Measurements from ENCODE around the gene FADS6. TPM values are rescaled to one million over a fixed set of nuclear protein-coding genes. Genes with fewer than 3 reads are reported as not detected.
"Not testable (repeated sequence)": the region's sequence is repeated elsewhere in the genome, so short reads cannot be mapped to it uniquely, and the experiment has no call there.

Gene FADS6
- polyA plus RNA-seq, 3 donors: 0.25 to 0.67 (median 0.29) TPM

- DNase-seq (ENCODE audit: extremely low read depth in 1 of 11, low read depth in 9 of 11, low spot score in 4 of 11): peak; percentile 99 to 100 (median 100)
These were observed 20.2 kb downstream of the FADS6 start for GRCh38 chr17:74873037-74873873.

GRCh38 chr17:74872313-74873036 is 21.0 kb downstream of the FADS6 start, which contains the start of gene FDXR:
Gene FDXR (minus strand): TSS chr17:74872994. CDS start chr17:74872944, 50 bp downstream.
- no peak for DNase-seq (ENCODE audit: extremely low read depth in 1 of 11, low read depth in 9 of 11, low spot score in 4 of 11)

- DNase-seq (ENCODE audit: extremely low read depth in 1 of 11, low read depth in 9 of 11, low spot score in 4 of 11): no peak
These were observed 21.9 kb downstream of the FADS6 start for GRCh38 chr17:74871356-74872076.

DNA sequence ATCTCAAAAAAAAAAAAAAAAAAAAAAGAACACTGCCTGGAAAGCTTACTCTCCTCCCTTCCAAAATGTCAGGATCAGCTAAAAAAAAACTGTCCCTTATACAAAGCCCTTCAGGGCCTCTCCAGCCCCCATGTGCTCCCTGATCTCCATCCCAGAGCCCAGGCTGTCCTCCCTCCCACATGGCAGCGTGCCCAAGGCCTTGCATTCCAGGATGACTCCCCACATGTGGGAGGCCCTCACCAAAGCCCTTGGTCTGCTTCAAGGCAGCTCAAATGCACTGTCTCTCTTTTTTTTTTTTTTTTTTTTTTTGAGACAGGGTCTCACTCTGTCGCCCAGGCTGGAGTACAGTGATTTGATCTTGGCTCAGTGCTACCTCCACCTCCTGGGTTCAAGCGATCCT is 22.9 kb downstream of the FADS6 start:
- DNase-seq (ENCODE audit: extremely low read depth in 1 of 11, low read depth in 9 of 11, low spot score in 4 of 11): no peak

DNA sequence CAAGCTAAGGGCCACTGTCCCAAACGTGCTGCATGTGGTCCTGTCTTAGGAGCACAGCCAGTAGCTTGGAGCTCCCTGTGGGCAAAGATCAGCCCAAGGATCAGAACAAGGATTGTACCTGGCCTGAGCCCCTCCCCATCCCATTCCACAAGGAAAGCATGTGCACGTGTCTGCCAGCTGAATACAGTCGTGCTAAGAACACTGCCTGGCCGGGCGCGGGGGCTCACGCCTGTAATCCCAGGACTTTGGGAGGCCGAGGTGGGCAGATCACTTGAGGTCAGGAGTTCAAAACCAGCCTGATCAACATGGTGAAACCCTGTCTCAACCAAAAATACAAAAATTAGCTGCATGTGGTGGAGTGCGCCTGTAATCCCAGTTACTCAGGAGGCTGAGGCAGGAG is 23.4 kb downstream of the FADS6 start:
- not testable (repeated sequence) for DNase-seq (ENCODE audit: extremely low read depth in 1 of 11, low read depth in 9 of 11, low spot score in 4 of 11)

- DNase-seq (ENCODE audit: extremely low read depth in 1 of 11, low read depth in 9 of 11, low spot score in 4 of 11): no peak
These were observed 24.6 kb downstream of the FADS6 start for GRCh38 chr17:74868908-74869255.

DNA sequence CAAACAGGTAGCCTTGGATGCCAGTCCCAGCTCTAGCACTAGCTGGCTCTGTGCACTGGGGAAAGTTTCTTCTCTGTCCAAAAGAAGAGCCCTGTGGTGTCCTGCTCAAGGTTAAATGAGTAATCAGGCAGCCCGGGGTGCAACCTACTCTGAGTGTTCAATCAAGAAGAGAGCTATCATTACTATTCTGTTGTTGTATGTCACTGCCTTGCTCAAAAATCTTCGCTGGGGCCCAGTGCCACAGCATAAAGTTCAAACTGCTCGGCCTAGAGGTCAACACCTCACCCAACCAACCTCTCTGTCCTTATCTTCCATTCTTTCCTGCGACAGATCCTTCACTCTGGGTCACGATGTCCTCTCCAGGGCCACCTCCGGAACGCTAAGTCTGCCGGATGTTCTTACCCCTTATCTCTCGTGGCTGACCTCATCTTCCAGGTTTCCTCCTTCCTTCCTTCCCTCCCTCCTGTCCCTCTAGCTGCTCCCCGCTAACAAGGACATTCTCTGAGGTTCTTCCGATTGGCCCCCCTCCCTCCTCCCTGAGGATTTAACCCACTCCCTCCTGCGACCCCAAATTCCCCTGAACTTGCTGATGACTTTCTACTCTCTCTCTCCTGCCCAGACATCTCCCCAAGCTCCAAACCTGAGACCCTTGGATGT is 25.1 kb downstream of the FADS6 start:
- DNase-seq (ENCODE audit: extremely low read depth in 1 of 11, low read depth in 9 of 11, low spot score in 4 of 11): no peak

DNA sequence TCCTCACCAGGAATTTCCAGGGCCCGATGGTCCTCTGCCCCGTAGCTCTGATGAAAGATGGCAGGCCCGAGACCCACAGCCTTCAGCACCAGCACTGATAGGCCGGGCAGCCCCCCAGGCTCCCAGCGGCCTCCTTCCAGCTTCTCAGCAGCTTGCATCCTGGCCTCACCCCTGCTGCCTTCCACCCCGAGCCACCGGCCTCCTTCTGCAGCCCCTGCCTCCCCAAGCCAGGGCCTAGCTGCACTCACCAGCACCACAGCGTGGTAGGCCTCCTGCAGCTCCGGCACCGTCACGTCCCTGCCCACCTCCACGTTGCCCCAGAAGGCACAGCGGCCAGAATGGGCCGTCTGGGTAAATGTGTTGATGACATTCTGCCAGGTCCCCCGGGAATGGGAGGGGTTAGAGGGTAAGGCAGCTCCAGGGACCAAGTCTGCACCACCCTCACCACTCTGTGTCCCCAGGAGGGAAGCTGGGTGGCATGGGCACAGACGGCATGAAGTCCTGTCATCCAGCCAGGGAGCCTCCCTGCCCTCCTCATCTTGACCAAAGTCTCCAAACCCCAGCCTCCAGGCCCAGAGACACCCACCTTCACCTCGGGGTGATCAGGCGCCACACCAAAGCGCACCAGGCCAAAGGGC is 27.1 kb downstream of the FADS6 start:
- DNase-seq (ENCODE audit: extremely low read depth in 1 of 11, low read depth in 9 of 11, low spot score in 4 of 11): no peak

GRCh38 chr17:74865504-74866197 is 27.8 kb downstream of the FADS6 start:
- DNase-seq (ENCODE audit: extremely low read depth in 1 of 11, low read depth in 9 of 11, low spot score in 4 of 11): no peak

- peak in 7 of 11 donors; percentile 44 to 71 (median 63) for DNase-seq (ENCODE audit: extremely low read depth in 1 of 11, low read depth in 9 of 11, low spot score in 4 of 11)
These were observed 28.5 kb downstream of the FADS6 start for GRCh38 chr17:74864866-74865395.

DNA sequence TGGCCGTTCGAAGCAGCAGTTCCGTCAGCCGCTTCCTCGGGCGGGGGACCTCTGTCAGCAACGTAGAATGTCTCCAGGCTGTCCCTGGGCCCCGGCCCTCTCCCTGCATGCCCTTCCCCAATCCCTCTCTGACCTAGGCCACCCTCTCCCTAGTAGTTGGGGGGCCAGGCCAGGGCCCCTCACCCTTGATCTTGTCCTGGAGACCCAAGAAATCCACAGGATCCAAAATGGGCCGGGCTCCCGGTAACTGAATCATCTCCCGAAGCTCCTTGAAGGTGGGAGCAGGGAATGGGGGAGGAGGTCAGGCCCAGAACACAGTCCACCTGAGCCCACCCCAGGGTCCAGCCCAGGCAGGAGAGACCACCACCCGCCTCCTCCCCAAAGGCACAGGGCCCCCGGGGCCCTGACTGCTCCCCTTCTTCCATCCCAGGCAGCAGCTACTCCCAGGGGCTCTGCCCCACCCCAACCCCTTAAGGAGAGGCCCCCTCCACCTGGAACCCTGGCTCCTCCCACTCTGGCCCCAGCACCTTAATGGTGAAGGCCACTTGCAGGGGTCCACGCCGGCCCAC is 29.1 kb downstream of the FADS6 start:
- DNase-seq (ENCODE audit: extremely low read depth in 1 of 11, low read depth in 9 of 11, low spot score in 4 of 11): no peak

DNA sequence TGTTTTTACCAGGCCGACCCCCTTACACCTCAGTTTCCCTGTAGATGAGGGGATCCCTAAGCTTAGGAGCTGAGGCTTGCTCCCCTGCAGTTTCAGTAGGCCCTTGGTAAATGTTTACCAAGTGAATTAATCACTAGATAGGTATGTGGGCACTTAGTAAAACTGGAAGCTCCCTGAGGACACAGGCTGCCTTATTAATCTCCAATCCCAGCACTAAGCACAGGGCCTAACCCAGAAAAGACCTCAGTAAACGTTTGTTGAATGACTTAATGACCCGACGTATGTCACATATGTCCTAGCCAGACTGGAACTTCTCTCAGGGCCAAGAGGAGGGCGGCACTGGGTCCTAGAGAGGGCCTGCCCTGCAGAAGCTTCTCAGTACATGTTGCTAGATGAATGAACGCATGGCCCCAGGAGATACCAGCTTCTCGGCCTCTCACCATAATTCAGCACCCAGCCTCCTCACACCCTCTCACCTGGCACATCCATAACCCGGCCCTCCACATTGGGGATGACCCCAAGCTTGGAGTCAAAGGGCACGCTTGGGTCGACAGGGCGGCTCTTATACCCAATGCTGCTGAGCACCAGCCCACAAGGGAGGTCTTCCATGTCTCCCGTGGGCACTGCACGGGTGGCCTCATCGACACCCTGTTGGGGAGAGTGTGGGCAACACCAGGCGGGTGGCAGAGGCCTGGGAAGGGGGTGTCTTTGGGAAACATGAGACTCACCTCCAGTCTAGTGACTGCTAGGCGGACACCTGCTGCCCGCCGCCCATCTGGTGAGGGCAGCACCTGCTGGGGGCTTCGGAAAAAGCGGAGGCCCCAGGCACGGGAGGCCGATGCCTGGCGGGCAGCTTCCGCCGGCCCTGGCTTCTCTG is 29.8 kb downstream of the FADS6 start:
- no peak for DNase-seq (ENCODE audit: extremely low read depth in 1 of 11, low read depth in 9 of 11, low spot score in 4 of 11)

DNA sequence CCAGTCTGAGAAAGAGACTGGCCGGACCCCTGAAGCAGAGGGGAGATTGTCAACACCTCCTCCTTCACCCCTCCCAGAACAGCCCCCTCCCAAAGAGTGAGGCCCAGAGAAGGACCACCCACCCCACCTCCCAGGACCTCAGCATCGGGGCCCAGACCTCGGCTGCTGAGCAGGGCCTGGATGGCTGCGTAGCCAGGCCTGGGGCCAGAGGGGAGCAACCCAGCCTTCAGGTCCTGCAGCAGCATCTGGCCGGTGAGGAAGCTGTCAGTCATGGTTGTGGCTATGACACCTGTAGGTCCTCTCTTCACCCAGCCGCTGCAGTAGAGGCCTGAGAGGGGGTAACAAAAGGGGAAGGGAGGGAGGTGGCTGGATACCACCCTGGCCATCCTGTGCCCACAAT is 30.5 kb downstream of the FADS6 start:
- DNase-seq (ENCODE audit: extremely low read depth in 1 of 11, low read depth in 9 of 11, low spot score in 4 of 11): no peak

GRCh38 chr17:74862108-74862901 is 31.1 kb downstream of the FADS6 start:
- peak in 6 of 11 donors; percentile 55 to 63 (median 58) for DNase-seq (ENCODE audit: extremely low read depth in 1 of 11, low read depth in 9 of 11, low spot score in 4 of 11)

GRCh38 chr17:74861662-74862107 is 31.7 kb downstream of the FADS6 start:
- DNase-seq (ENCODE audit: extremely low read depth in 1 of 11, low read depth in 9 of 11, low spot score in 4 of 11): no peak

All from renal cortex interstitium (tissue), 11 donors.